ENCODE results near the gene WAC.

The WAC gene

DNA sequence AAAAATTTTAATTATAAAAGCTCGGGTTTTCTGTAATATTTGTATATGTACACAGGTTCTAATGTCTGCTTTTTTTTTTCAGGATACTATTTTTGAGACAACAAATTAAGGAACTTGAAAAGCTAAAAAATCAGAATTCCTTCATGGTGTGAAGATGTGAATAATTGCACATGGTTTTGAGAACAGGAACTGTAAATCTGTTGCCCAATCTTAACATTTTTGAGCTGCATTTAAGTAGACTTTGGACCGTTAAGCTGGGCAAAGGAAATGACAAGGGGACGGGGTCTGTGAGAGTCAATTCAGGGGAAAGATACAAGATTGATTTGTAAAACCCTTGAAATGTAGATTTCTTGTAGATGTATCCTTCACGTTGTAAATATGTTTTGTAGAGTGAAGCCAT lies 86.5 kb downstream of the WAC start:
- in situ Hi-C loops (cut with MboI; ENCODE audit: low sequenced_read_pairs, unreplicated experiment), result no loop called here
- no peak for DNase-seq (ENCODE audit: low spot score)

DNA sequence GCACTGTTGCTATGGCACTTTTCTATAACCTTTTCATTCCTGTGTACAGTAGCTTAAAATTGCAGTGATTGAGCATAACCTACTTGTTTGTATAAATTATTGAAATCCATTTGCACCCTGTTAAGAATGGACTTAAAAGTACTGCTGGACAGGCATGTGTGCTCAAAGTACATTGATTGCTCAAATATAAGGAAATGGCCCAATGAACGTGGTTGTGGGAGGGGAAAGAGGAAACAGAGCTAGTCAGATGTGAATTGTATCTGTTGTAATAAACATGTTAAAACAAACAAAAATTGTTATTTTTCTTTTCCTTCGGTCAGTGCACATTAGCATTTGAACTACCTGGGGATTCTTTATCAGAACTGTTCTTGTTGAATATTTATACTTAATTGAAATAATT lies 87.3 kb downstream of the WAC start:
- in situ Hi-C loops (cut with MboI; ENCODE audit: low sequenced_read_pairs, unreplicated experiment), result no loop called here
- no peak for DNase-seq (ENCODE audit: low spot score)
- TF ChIP-seq, protein P1, sequence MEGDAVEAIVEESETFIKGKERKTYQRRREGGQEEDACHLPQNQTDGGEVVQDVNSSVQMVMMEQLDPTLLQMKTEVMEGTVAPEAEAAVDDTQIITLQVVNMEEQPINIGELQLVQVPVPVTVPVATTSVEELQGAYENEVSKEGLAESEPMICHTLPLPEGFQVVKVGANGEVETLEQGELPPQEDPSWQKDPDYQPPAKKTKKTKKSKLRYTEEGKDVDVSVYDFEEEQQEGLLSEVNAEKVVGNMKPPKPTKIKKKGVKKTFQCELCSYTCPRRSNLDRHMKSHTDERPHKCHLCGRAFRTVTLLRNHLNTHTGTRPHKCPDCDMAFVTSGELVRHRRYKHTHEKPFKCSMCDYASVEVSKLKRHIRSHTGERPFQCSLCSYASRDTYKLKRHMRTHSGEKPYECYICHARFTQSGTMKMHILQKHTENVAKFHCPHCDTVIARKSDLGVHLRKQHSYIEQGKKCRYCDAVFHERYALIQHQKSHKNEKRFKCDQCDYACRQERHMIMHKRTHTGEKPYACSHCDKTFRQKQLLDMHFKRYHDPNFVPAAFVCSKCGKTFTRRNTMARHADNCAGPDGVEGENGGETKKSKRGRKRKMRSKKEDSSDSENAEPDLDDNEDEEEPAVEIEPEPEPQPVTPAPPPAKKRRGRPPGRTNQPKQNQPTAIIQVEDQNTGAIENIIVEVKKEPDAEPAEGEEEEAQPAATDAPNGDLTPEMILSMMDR (IDR thresholded peaks at IDR 0.05; ENCODE audit: borderline replicate concordance, control extremely low read depth, extremely low read depth, insufficient read depth, missing control alignments), result no peak

More for the DNA sequence above, 86.5 kb downstream of the WAC start:
- TF ChIP-seq, protein P1 (IDR thresholded peaks at IDR 0.05; ENCODE audit: borderline replicate concordance, control extremely low read depth, extremely low read depth, insufficient read depth, missing control alignments), result no peak

DNA sequence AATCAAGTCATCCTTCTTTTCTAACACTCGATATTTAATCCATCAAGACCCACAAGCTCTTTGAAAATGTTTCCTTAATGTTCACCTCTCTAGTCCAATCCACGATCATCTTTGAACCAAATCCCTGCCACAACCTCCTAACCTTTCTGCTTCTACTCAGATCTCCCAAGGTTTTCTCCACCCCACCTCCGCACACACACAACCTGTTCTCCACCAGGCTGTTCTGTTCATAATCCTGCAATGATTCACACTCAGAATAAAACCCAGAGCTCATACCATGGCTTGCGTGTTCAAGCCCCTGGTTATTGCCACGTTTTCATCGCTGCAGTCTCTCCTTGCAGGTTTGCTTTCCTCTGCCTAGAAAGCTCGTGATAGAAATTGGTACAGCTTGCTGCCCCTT lies 90.6 kb downstream of the WAC start:
- no peak for DNase-seq (ENCODE audit: low spot score)
- TF ChIP-seq, protein P1 (IDR thresholded peaks at IDR 0.05; ENCODE audit: borderline replicate concordance, control extremely low read depth, extremely low read depth, insufficient read depth, missing control alignments), result no peak
- in situ Hi-C loops (cut with MboI; ENCODE audit: low sequenced_read_pairs, unreplicated experiment), result no loop called here

DNA sequence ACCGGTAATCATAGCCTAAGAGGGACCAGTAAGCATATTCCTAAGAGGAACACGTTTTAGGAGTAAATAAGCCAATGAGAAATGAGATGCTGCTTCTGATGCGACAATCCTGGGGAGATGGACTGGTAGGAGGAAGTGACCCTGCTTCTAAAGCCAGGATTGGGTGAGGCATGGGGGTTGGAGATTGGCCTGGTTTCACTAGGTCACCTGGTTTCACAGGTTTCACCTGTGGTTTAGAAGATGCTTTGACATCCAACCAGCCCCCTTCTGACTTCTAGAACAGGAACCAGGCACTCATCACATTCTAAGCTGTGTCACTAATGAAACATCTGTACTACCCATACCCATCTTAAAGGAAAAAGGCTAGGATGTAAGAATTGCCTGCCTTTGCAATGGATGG lies 91.4 kb downstream of the WAC start:
- TF ChIP-seq, protein P1 (IDR thresholded peaks at IDR 0.05; ENCODE audit: borderline replicate concordance, control extremely low read depth, extremely low read depth, insufficient read depth, missing control alignments), result no peak
- in situ Hi-C loops (cut with MboI; ENCODE audit: low sequenced_read_pairs, unreplicated experiment), result no loop called here
- DNase-seq (ENCODE audit: low spot score), result no peak

- TF ChIP-seq, protein P1 (IDR thresholded peaks at IDR 0.05; ENCODE audit: borderline replicate concordance, control extremely low read depth, extremely low read depth, insufficient read depth, missing control alignments), result no peak
- in situ Hi-C loops (cut with MboI; ENCODE audit: low sequenced_read_pairs, unreplicated experiment), result no loop called here
- DNase-seq (ENCODE audit: low spot score), result no peak
Measured at GRCh38 chr10:28627102-28627501, 94.2 kb downstream of the WAC start.

GRCh38 chr10:28628184-28628893 lies 95.4 kb downstream of the WAC start:
- in situ Hi-C loops (cut with MboI; ENCODE audit: low sequenced_read_pairs, unreplicated experiment), result no loop called here

More at GRCh38 chr10:28628184-28628893, 95.4 kb downstream of the WAC start:
- TF ChIP-seq, protein P1 (IDR thresholded peaks at IDR 0.05; ENCODE audit: borderline replicate concordance, control extremely low read depth, extremely low read depth, insufficient read depth, missing control alignments), result peak; percentile 95
- peak; percentile 73 for DNase-seq (ENCODE audit: low spot score)
